HG03066 (cell line): ENCODE results near the gene POLR2L.

ENCODE experiments used
- ATAC-seq: cut with Tn5 transposase; IDR thresholded peaks from one replicate; pipeline ENCODE4 v1.9.1; 2021; ENCODE audit warnings: low read depth; ENCODE audit not compliant: unreplicated experiment

POLR2L gene

GRCh38 chr11:855796-856195 lies 13.5 kb upstream of the POLR2L start:
- ATAC-seq, result no peak

DNA sequence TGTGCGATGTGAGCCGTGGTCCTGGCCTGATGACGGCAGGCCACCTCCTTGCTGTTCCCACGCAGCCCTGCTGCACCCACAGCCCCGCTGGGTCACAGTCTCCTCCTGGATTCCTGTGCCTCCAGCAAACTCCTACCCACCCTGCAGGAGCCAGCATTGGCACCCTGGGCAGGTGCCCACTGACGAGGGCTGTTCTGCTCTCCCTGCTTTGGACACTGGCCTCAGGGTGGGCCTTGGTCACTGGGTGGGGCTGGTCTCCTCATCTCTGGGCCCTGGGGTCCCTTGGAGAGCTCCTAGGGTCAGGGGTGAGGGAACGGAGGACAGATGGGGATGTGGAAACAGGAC lies 13.0 kb upstream of the POLR2L start:
- no peak for ATAC-seq

DNA sequence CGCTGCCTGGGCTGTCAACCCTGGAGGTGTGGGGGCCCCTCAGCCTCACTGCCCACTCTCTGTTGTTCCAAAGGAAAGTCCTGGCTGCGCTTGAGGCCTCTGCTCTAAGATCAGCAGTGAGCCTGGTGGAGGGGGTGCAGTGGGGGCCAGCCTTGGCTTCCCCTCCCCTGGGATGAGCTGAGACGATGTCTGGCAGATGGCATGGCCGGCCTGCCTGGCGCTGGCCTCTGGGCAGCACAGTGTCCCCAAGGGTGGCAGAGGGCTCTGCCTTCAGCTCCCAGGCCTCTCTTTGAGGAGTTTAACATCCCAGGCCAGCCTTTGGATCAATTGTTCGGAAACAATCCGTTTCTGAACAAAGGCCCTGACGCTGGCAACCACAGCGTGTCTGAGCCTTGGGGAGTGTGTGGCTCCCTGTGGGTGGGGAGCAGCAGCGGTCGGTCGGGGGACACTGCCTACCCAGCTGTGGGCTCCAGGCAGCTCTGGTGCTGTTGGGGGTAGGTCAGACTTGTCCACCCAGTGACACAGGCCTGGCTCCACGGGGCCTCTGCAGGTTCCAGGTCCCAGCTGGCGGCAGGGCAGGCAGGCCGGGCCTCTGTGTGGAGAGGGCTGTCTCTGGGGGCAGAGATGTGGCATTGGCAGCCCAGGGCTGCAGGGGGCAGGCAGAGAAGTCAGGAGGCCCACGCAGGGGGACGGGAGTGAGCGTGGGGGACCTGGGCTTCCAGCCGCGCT lies 12.4 kb upstream of the POLR2L start:
- no peak for ATAC-seq

DNA sequence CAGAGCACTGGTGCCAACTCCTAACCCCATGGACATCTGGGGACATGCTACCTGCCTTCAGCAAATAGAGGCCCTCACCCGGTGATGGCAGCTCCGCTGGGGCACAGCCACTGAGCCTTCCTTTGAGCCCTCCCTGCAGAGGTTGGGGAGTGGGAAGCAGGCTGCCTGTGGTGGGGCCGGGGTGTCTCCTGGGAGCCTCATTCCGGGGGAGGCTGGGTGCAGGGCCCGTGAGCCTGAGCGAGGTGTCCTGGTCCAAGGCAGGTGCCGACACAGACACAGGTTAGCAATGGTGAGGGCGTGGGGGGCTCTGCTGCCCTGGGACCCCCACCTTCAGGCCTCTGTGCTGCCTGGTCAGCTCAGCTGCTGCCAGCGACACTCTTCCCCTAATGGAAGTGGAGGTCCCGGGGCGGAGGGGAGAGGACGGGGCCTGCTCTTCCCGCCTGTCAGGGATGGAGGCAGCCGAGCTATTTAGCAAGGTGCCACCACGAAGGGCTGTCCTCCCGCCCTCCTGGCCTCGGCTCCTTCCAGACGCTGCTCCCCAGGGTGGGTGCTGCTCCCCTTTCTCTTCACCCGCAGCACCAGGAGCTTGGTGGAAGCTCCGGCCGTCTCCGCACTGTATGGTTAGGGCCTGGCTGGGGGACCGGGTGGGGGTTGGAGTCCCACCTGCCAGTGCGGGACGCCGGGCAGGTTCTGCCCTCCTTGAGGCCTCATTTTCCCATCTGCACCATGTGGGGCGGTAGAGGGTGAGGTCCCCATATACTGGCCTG lies 11.5 kb upstream of the POLR2L start:
- no peak for ATAC-seq

DNA sequence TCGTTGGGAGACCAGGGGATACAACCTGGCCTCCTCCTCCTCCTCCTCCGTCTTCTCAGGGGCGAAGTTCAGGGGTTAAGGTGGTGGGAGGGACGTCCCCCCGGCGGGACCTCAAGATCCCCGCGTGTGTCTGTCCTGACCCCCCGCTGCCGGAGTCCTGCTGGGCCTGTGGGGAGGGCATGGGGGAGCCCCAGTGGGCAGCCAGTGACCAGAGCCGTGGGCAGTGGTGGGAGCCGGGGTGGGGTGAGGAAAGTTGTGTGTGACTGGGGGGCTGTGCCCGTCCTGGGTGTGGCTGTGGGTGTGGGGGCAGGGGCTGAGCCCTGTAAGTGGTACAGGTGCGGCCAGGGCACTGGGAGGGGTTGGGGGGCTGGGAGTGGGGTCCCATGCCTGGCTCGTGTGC lies 10.4 kb upstream of the POLR2L start:
- no peak for ATAC-seq

DNA sequence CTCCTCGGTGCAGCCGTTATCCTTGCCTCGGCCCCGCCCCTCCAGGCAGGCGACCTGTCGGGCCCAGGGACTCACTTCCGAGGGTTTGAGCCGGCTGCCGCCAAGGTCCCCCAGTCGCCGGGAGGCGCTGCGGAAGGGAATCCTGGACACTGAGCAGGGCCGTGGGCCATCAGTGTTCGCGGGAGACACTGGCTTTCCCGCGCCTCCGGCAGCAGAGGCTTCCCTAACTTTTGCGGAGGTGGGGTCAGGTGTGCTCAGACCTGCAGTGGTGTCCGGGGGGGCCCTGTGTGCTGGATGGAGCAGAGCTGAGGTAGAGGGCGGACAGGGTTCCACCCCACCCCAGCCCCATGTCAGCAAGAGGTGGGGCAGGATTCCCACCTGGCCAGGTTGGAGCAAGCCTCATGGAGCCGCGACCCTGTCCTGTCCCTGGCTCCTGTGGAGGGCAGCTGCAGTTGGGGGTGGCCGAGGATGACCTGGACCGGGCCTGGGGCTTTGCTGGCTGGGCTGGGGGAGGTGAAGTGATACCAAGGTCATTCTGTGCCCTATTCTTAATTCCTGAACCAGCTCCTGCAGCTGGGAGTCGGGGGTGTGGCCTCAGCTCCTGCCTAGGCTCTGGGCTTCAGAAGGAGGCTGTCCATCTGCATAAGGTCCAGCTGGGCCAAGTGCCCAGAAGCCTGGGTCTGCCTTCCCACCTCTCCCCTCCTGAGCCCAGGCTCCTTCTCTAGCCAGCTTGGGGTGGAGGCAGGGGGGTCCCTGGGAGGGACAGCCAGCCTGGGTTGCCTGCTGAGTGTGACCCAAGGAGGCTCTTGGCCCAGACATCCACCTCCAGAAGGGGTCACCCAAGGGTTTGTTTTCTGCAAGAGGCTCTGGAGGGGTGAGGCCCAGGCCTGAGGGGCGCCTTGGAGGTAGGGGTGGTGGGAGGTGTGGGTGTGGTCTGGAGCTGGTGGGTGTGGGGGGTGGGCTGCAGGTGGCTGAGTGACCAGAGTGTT lies 8.7 kb upstream of the POLR2L start:
- no peak for ATAC-seq

DNA sequence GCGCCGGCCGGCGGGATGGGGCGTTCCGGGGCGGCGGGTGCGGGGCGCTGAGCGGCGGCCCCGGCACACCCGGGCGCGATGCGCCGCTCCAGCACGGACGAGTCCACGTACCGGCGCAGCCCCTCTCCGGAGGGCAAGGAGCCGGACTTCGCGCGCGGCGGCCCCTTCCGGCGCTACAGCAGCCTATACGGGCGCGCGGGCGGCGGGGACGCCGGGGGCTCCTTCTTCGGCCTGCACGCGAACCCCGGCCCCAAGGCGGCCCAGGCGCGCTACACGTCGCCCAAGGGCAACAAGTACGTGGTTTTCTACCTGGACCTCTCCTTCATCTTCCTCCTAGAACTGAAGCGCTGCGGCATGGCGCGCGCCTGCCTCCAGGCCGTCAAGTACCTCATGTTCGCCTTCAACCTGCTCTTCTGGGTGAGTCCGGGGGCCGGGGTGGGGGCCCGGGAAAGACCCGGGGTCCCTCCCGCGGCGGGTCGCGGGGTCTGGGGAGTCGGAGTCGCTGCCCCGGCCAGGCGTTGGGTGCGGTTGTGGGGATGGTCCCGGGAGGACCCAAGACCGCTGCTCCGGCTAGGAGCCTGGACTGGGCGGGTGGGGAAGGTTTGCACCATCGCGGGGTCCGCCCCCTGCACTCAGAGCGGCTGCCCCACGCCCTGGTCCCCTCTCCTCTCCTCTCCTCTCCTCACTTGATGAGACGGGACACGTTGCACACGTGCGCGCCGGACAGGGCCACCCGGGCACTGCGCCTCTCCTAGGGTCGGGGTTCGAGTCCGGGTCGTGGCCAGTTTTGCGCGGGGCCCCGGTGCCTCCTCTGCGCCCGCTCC lies 7.8 kb upstream of the POLR2L start:
- no peak for ATAC-seq

GRCh38 chr11:849104-849824 lies 6.9 kb upstream of the POLR2L start:
- no peak for ATAC-seq

- ATAC-seq, result no peak
Observed at GRCh38 chr11:848380-848931, 6.1 kb upstream of the POLR2L start.

DNA sequence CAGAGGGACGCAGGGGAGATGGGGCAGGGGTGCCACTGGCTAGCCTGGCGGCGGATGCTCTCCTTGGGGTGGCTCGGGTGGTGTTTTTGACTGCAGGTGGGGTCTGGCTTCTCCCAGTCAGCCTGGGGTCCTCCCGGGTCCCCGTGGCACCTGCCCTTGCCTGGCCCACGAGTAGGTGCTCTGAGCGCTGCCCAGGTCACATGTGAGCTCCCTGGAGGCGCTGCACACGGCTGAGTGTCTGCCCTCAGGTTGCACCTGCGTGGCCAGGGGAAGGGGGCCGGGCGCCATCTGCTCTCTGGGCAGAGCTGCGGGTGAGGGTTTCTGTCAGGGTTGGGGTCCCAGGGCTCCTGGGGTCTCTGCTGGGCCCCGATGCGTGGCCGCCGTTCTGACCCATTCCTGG lies 5.5 kb upstream of the POLR2L start:
- ATAC-seq, result no peak

DNA sequence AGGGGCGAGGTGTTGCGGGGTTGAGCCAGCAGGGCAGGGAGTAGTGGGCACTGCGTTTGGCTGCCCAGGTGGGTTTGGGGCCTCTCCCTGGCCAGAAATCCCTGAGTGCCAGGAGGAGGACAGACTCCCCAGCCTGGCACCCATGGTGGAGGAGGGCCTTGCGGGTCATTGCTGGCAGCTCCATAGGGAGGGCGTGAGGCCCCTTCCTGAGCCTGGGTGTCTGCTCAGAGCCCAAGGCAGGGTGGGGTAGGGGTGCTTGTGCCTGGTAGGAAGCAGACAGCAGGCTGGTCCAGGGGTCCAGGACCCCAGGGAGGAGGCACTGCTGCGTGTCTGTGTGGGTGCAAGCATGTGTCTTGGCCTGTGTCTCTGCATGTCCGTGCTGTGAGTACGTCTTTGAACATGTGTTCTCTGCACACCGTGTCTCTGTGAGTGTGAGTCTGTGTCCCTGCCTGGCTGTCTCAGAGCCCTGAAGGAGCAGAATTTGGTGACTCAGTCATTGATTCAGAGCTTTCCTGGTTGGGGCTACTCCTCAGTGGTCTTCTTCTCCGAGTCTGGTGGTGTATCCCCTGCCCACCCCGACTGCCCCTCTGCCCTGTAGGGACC lies 4.3 kb upstream of the POLR2L start:
- ATAC-seq, result no peak

- no peak for ATAC-seq
Observed at GRCh38 chr11:845872-846495, 3.7 kb upstream of the POLR2L start.

DNA sequence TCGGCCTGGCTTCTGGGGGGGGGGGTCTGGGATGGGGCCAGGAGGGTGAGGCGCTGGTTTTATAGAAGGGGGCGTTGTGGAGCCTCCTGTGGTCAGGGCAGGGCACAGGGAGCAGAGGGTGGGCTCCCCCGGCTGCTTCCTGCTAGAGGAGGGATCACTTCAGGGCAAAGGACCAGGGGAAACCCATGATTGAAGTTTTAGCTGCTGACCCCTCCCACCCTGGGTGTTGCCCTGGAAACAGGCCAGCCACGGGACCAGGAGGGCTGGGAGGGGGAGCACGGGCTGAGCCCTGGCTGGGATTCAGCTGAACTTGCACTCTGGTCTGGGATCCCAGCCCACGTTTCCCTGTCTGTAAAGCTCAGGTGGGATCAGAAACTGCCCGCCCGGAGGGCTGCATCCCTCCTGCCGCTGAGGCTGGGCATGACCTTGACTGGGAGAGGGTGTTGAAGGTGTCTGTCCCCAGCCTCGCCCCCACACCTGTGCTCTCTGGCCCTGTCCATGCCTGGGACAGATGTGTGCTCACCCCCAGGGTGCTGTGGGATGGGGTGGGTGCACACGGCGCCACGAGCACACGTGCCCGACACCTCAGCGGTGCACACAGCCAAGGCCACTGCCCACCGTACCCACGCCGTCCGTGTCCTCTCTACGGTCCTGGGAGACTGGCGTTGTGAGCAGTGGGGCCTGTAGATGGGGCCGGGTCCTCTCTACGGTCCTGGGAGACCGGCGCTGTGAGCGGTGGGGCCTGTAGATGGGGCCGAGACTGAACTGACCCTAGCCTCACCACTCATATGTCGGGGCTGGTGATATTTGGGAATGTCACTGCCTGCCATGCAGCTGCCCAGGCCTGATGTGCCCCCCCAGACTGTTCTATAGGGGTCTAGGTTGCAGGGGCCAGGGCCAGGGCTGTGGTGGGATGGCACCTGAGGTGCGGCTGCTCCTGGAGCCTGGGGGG lies 2.6 kb upstream of the POLR2L start:
- no peak for ATAC-seq

GRCh38 chr11:843818-844692 lies 1.7 kb upstream of the POLR2L start:
- ATAC-seq, result no peak

- no peak for ATAC-seq
Observed at GRCh38 chr11:843086-843734, 881 bp upstream of the POLR2L start.

DNA sequence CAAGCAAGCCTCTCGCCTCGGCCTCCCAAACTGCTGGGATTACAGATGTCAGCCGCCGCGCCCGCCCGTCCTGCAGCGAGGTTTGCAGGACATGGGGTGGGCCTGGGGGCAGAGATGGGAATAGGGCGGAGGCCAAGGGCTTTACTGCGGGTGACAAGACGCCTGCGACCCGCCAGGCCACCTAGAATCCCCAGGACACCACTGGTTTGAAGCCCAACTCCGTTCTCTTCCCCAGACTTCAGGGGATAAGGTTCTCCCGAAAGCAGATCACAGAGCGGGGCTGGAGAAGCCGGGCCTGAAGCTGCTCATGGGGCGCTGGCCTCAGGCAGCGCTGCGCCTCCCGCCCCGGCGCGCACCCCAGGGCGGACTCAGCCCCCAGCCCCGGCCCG lies 354 bp downstream of the POLR2L start:
- peak; percentile 37 for ATAC-seq
